ENCODE measurements around the gene EID1. TPM values are rescaled to one million over a fixed set of nuclear protein-coding genes. Genes with fewer than 3 reads are reported as not detected.
"Not testable (repeated sequence)": the region's sequence is repeated elsewhere in the genome, so short reads cannot be mapped to it uniquely, and the experiment has no call there.

EID1 gene
- total RNA-seq, 1 donor from 2014 or later, result 51.3 TPM

GRCh38 chr15:48834756-48835155 is 43.2 kb upstream of the EID1 start:
- ATAC-seq (ENCODE audit: low read depth) (no peak), DNase-seq (no peak)
- Mint-ChIP-seq H3K27ac (no peak overlapping the region), H3K36me3 (ENCODE audit: low read depth) (no peaks in the 10 kb centered on the region), H3K27me3 (peaks cover 15% of the 10 kb centered on the region), H3K4me1 (no peaks in the 10 kb centered on the region), H3K9me3 (peaks cover 14% of the 10 kb centered on the region), H3K4me3 (no peak overlapping the region)
- ChIA-PET POLR2A (no interaction called here), CTCF (no interaction called here)
- no peak for TF ChIP-seq CTCF (IDR thresholded peaks at IDR 0.05)
- intact Hi-C loops (cut with micrococcal nuclease), result no loop called here

- intact Hi-C loops (cut with micrococcal nuclease), result no loop called here
- ATAC-seq (ENCODE audit: low read depth), result no peak
- CTCF ChIA-PET, result no interaction called here
Measured at GRCh38 chr15:48842501-48842900, 35.4 kb upstream of the EID1 start.

GRCh38 chr15:48845123-48845522 is 32.8 kb upstream of the EID1 start:
- no peaks in the 10 kb centered on the region for H3K4me1 Mint-ChIP-seq
- intact Hi-C loops (cut with micrococcal nuclease), result no loop called here
- TF ChIP-seq CTCF (IDR thresholded peaks at IDR 0.05), result no peak
- ChIA-PET CTCF (no interaction called here), POLR2A (no interaction called here)
- H3K27ac Mint-ChIP-seq, result no peak overlapping the region
- H3K36me3 Mint-ChIP-seq (ENCODE audit: low read depth), result no peaks in the 10 kb centered on the region
- ATAC-seq (ENCODE audit: low read depth) (no peak), DNase-seq (no peak)
- no peak overlapping the region for H3K4me3 Mint-ChIP-seq
- peaks cover 2% of the 10 kb centered on the region for H3K9me3 Mint-ChIP-seq
- peaks cover 10% of the 10 kb centered on the region for H3K27me3 Mint-ChIP-seq

More at GRCh38 chr15:48842501-48842900, 35.4 kb upstream of the EID1 start:
- no peak for DNase-seq
- H3K4me1 Mint-ChIP-seq, result no peaks in the 10 kb centered on the region
- H3K36me3 Mint-ChIP-seq (ENCODE audit: low read depth), result no peaks in the 10 kb centered on the region
- TF ChIP-seq CTCF (IDR thresholded peaks at IDR 0.05), result no peak
- H3K27ac Mint-ChIP-seq, result no peak overlapping the region
- POLR2A ChIA-PET, result no interaction called here
- no peaks in the 10 kb centered on the region for H3K27me3 Mint-ChIP-seq
- peaks cover 2% of the 10 kb centered on the region for H3K9me3 Mint-ChIP-seq
- no peak overlapping the region for H3K4me3 Mint-ChIP-seq

DNA sequence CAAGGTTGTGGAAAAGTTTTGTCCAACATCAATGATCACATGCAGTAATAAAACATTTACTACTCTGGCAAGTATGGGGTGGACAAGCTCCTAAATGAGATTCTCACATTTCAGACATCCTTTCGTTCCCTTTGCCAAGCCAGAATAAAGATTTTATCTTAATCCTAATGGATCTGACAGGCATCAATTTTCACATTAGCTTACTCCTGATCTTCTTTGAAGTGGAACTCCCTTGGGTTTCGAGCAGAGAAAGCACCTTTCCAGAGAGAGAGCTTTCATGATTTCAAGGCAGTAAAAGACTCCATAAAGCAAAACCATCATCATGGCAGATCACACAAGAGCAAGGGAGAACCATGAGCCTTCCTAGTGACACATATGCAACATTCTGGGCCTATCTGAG is 27.3 kb upstream of the EID1 start:
- intact Hi-C loops (cut with micrococcal nuclease), result no loop called here
- CTCF ChIA-PET, result no interaction called here
- Mint-ChIP-seq H3K4me3 (no peak overlapping the region), H3K27me3 (peaks cover 27% of the 10 kb centered on the region), H3K4me1 (no peaks in the 10 kb centered on the region), H3K36me3 (ENCODE audit: low read depth) (no peaks in the 10 kb centered on the region), H3K27ac (no peak overlapping the region), H3K9me3 (no peaks in the 10 kb centered on the region)
- POLR2A ChIA-PET, result no interaction called here
- ATAC-seq (ENCODE audit: low read depth) (no peak), DNase-seq (no peak)
- TF ChIP-seq CTCF (IDR thresholded peaks at IDR 0.05), result no peak

DNA sequence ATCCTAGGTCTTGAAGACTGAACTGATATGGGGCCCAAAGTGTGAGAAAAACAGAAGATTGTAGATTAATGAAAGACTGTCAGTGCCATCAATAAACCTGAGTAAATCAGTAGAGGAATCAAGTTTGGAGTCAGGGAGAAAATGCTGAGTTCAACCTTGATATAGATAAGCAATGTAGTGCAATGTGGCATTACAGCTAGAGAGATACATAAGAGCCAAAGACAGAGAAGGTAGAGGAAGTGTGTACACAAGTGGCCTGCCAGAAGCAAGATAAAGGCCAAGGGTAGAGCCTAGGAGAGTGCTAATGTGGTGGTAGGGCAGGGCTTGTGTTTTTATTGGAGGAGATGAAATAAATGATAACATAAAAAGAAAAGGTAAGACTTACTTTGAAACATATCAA is 26.0 kb upstream of the EID1 start:
- TF ChIP-seq CTCF (IDR thresholded peaks at IDR 0.05), result no peak
- DNase-seq (no peak), ATAC-seq (ENCODE audit: low read depth) (no peak)
- Mint-ChIP-seq H3K36me3 (ENCODE audit: low read depth) (no peaks in the 10 kb centered on the region), H3K4me1 (no peaks in the 10 kb centered on the region), H3K4me3 (no peak overlapping the region), H3K27me3 (peaks cover 27% of the 10 kb centered on the region), H3K9me3 (no peaks in the 10 kb centered on the region), H3K27ac (no peak overlapping the region)
- intact Hi-C loops (cut with micrococcal nuclease), result no loop called here
- ChIA-PET CTCF (no interaction called here), POLR2A (no interaction called here)

DNA sequence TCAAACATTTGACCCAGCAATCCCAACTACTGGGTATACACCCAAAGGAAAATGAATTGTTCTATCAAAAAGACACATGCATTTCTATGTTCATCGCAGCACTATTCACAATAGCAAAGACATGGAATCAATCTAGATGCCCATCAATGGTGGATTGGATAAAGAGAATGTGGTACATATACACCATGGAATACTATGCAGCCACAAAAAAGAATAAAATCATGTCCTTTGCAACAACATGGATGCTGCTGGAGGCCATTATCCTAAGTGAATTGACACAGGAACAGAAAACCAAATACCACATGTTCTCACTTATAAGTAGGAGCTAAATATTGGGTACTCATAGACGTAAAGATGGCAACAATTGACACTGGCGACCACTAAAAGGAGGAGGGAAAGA is 23.5 kb upstream of the EID1 start:
- intact Hi-C loops (cut with micrococcal nuclease); CTCF ChIA-PET; H3K4me3 Mint-ChIP-seq; DNase-seq; H3K36me3 Mint-ChIP-seq (ENCODE audit: low read depth); POLR2A ChIA-PET; ATAC-seq (ENCODE audit: low read depth); H3K4me1 Mint-ChIP-seq; H3K27ac Mint-ChIP-seq; H3K9me3 Mint-ChIP-seq: not testable (repeated sequence)
- peaks cover 18% of the 10 kb centered on the region for H3K27me3 Mint-ChIP-seq

All from activated B cell treated with CpG ODN at 0.5 μM for 24 hours (primary cell).